Vagina (tissue), 2 donors: ENCODE data around the gene TUBGCP3.

Experiments
- CTCF ChIP-seq, 3 experiments: fragments of 450-650 bp in 2 of 3; fragments of 200-600 bp in 1 of 3; sonication (generic) in 1 of 3; IDR thresholded peaks; one replicate each; pipeline ENCODE4 v1.5.1; 2017 to 2019; ENCODE audit warnings: antibody characterized with exemption in 3 of 3, mild to moderate bottlenecking in 2 of 3, moderate library complexity in 2 of 3
- POLR2A ChIP-seq, 2 donors: fragments of 450-650 bp; IDR thresholded peaks; one replicate each; pipeline ENCODE4 v1.6.1; 2017; ENCODE audit warnings: antibody characterized with exemption in 2 of 2, mild to moderate bottlenecking in 2 of 2, moderate library complexity in 2 of 2
- POLR2AphosphoS5 ChIP-seq, 2 donors: sonication (generic); formaldehyde crosslinking; IDR thresholded peaks; one replicate each; pipeline ENCODE4 v1.9.0; 2017; ENCODE audit warnings: antibody characterized with exemption in 2 of 2, mild to moderate bottlenecking in 2 of 2, low read depth in 1 of 2; ENCODE audit not compliant: insufficient read depth in 1 of 2

- TF ChIP-seq POLR2AphosphoS5 (IDR thresholded peaks at IDR 0.05; ENCODE audit: insufficient read depth in 1 of 2, low read depth in 1 of 2) (no peak), CTCF (IDR thresholded peaks at IDR 0.05) (no peak), POLR2A (IDR thresholded peaks at IDR 0.05) (no peak)
Measured at GRCh38 chr13:112441779-112442310, 146.1 kb downstream of the TUBGCP3 start.
